Dendritic cell treated with granulocyte-macrophage colony-stimulating factor and Interleukin-4, amounts not matched to agents 40 ng/mL and 50 ng/mL, for 4 days (primary cell): ENCODE measurements around the gene HCN1.

Experiments used
- H3K27ac Mint-ChIP-seq: one replicate; pipeline ENCODE4 v1.8.0; 2022; ENCODE audit warnings: mild to moderate bottlenecking, mixed read lengths
- H3K27me3 Mint-ChIP-seq: one replicate; pipeline ENCODE4 v1.8.0; 2022; ENCODE audit warnings: mild to moderate bottlenecking, mixed read lengths
- H3K36me3 Mint-ChIP-seq: one replicate; pipeline ENCODE4 v1.8.0; 2022; ENCODE audit warnings: low read depth, mixed read lengths
- H3K4me1 Mint-ChIP-seq: one replicate; pipeline ENCODE4 v1.8.0; 2022; ENCODE audit warnings: low read depth, mixed read lengths
- H3K4me3 Mint-ChIP-seq: one replicate; pipeline ENCODE4 v1.8.0; 2022; ENCODE audit warnings: mild to moderate bottlenecking, moderate library complexity, mixed read lengths
- H3K9me3 Mint-ChIP-seq: one replicate; pipeline ENCODE4 v1.8.0; 2022; ENCODE audit warnings: mixed read lengths
- intact Hi-C: fragments of 100-400 bp; cut with micrococcal nuclease; formaldehyde crosslinking; loops from one replicate; pipeline ENCODE4 v1.15.0; 2022

The HCN1 gene

GRCh38 chr5:45440466-45440865 is 255.7 kb downstream of the HCN1 start:
- H3K4me3 Mint-ChIP-seq, result no peak overlapping the region
- intact Hi-C loops, result no loop called here
- H3K27ac Mint-ChIP-seq, result no peak overlapping the region
- H3K36me3 Mint-ChIP-seq, result no peaks in the 10 kb centered on the region
- H3K4me1 Mint-ChIP-seq, result no peaks in the 10 kb centered on the region
- peaks cover under 1% of the 10 kb centered on the region for H3K9me3 Mint-ChIP-seq
- H3K27me3 Mint-ChIP-seq, result no peaks in the 10 kb centered on the region

GRCh38 chr5:45437752-45438151 is 258.4 kb downstream of the HCN1 start:
- H3K4me3 Mint-ChIP-seq, result no peak overlapping the region
- H3K4me1 Mint-ChIP-seq, result no peaks in the 10 kb centered on the region
- intact Hi-C loops, result no loop called here
- peaks cover 19% of the 10 kb centered on the region for H3K9me3 Mint-ChIP-seq
- H3K36me3 Mint-ChIP-seq, result no peaks in the 10 kb centered on the region
- no peaks in the 10 kb centered on the region for H3K27me3 Mint-ChIP-seq
- no peak overlapping the region for H3K27ac Mint-ChIP-seq

- H3K27ac Mint-ChIP-seq, result no peak overlapping the region
- no peaks in the 10 kb centered on the region for H3K4me1 Mint-ChIP-seq
- intact Hi-C loops, result no loop called here
- H3K27me3 Mint-ChIP-seq, result no peaks in the 10 kb centered on the region
- no peak overlapping the region for H3K4me3 Mint-ChIP-seq
- H3K36me3 Mint-ChIP-seq, result no peaks in the 10 kb centered on the region
- peaks cover 11% of the 10 kb centered on the region for H3K9me3 Mint-ChIP-seq
Observed at GRCh38 chr5:45417285-45417998, 278.7 kb downstream of the HCN1 start.

GRCh38 chr5:45414620-45415573 is 281.3 kb downstream of the HCN1 start:
- no peaks in the 10 kb centered on the region for H3K4me1 Mint-ChIP-seq
- H3K27ac Mint-ChIP-seq, result no peak overlapping the region
- H3K36me3 Mint-ChIP-seq, result no peaks in the 10 kb centered on the region
- no peak overlapping the region for H3K4me3 Mint-ChIP-seq
- no peaks in the 10 kb centered on the region for H3K27me3 Mint-ChIP-seq
- intact Hi-C loops, result no loop called here
- peaks cover 11% of the 10 kb centered on the region for H3K9me3 Mint-ChIP-seq

- no peaks in the 10 kb centered on the region for H3K4me1 Mint-ChIP-seq
- no peak overlapping the region for H3K4me3 Mint-ChIP-seq
- no peak overlapping the region for H3K27ac Mint-ChIP-seq
- H3K36me3 Mint-ChIP-seq, result no peaks in the 10 kb centered on the region
- peaks cover 11% of the 10 kb centered on the region for H3K9me3 Mint-ChIP-seq
- H3K27me3 Mint-ChIP-seq, result no peaks in the 10 kb centered on the region
- intact Hi-C loops, result no loop called here
Observed at GRCh38 chr5:45411971-45412612, 284.1 kb downstream of the HCN1 start.

- H3K27me3 Mint-ChIP-seq, result no peaks in the 10 kb centered on the region
- peaks cover 9% of the 10 kb centered on the region for H3K9me3 Mint-ChIP-seq
- no peaks in the 10 kb centered on the region for H3K36me3 Mint-ChIP-seq
- H3K27ac Mint-ChIP-seq, result no peak overlapping the region
- intact Hi-C loops, result no loop called here
- no peaks in the 10 kb centered on the region for H3K4me1 Mint-ChIP-seq
- no peak overlapping the region for H3K4me3 Mint-ChIP-seq
Observed at GRCh38 chr5:45410304-45410995, 285.7 kb downstream of the HCN1 start.

GRCh38 chr5:45408067-45408466 is 288.1 kb downstream of the HCN1 start:
- H3K27me3 Mint-ChIP-seq, result no peaks in the 10 kb centered on the region
- no peaks in the 10 kb centered on the region for H3K36me3 Mint-ChIP-seq
- no peaks in the 10 kb centered on the region for H3K9me3 Mint-ChIP-seq
- intact Hi-C loops, result no loop called here
- H3K4me1 Mint-ChIP-seq, result no peaks in the 10 kb centered on the region
- H3K27ac Mint-ChIP-seq, result no peak overlapping the region
- no peak overlapping the region for H3K4me3 Mint-ChIP-seq

- Mint-ChIP-seq H3K27ac (no peak overlapping the region), H3K4me3 (no peak overlapping the region), H3K9me3 (peaks cover 15% of the 10 kb centered on the region), H3K36me3 (no peaks in the 10 kb centered on the region), H3K27me3 (no peaks in the 10 kb centered on the region), H3K4me1 (no peaks in the 10 kb centered on the region)
- intact Hi-C loops, result no loop called here
Observed at GRCh38 chr5:45402804-45403455, 293.2 kb downstream of the HCN1 start.

- Mint-ChIP-seq H3K4me1 (no peaks in the 10 kb centered on the region), H3K27ac (no peak overlapping the region), H3K9me3 (peaks cover 15% of the 10 kb centered on the region), H3K4me3 (no peak overlapping the region), H3K27me3 (no peaks in the 10 kb centered on the region), H3K36me3 (no peaks in the 10 kb centered on the region)
- intact Hi-C loops, result no loop called here
Observed at GRCh38 chr5:45399041-45399440, 297.1 kb downstream of the HCN1 start.

- Mint-ChIP-seq H3K27me3 (no peaks in the 10 kb centered on the region), H3K9me3 (peaks cover 19% of the 10 kb centered on the region), H3K4me3 (no peak overlapping the region), H3K27ac (no peak overlapping the region), H3K36me3 (no peaks in the 10 kb centered on the region), H3K4me1 (no peaks in the 10 kb centered on the region)
- intact Hi-C loops, result no loop called here
Observed at GRCh38 chr5:45385321-45386058, 310.7 kb downstream of the HCN1 start.

- H3K4me1 Mint-ChIP-seq, result no peaks in the 10 kb centered on the region
- no peak overlapping the region for H3K4me3 Mint-ChIP-seq
- intact Hi-C loops, result no loop called here
- peaks cover 19% of the 10 kb centered on the region for H3K9me3 Mint-ChIP-seq
- H3K27me3 Mint-ChIP-seq, result no peaks in the 10 kb centered on the region
- no peak overlapping the region for H3K27ac Mint-ChIP-seq
- H3K36me3 Mint-ChIP-seq, result no peaks in the 10 kb centered on the region
Observed at GRCh38 chr5:45383985-45384384, 312.2 kb downstream of the HCN1 start.

GRCh38 chr5:45382583-45382982 is 313.6 kb downstream of the HCN1 start:
- intact Hi-C loops, result no loop called here
- Mint-ChIP-seq H3K36me3 (no peaks in the 10 kb centered on the region), H3K4me1 (no peaks in the 10 kb centered on the region), H3K27me3 (no peaks in the 10 kb centered on the region), H3K4me3 (no peak overlapping the region), H3K27ac (no peak overlapping the region), H3K9me3 (peaks cover 19% of the 10 kb centered on the region)

- Mint-ChIP-seq H3K36me3 (no peaks in the 10 kb centered on the region), H3K27ac (no peak overlapping the region), H3K4me1 (no peaks in the 10 kb centered on the region), H3K9me3 (peaks cover 3% of the 10 kb centered on the region), H3K4me3 (no peak overlapping the region), H3K27me3 (no peaks in the 10 kb centered on the region)
- intact Hi-C loops, result no loop called here
Observed at GRCh38 chr5:45376417-45376816, 319.8 kb downstream of the HCN1 start.
